Upper lobe of right lung (tissue), 1 donor: ENCODE measurements around the gene PNMA6F. TPM values are rescaled to one million over a fixed set of nuclear protein-coding genes. Genes with fewer than 3 reads are reported as not detected.

ENCODE experiments used
- ATAC-seq: fragments of 200-7000 bp; cut with Tn5 transposase; one replicate; pipeline ENCODE4 v1.9.1; 2020; ENCODE audit warnings: mild to moderate bottlenecking, moderate library complexity
- DNase-seq: peaks from one replicate; pipeline ENCODE4 v3.0.0-alpha.2; 2020
- H3K27ac ChIP-seq: fragments of 200-600 bp; one replicate; pipeline ENCODE4 v1.8.0; 2022
- H3K27me3 ChIP-seq: fragments of 200-600 bp; one replicate; pipeline ENCODE4 v1.8.0; 2022; ENCODE audit warnings: mild to moderate bottlenecking
- H3K36me3 ChIP-seq: fragments of 200-600 bp; one replicate; pipeline ENCODE4 v1.8.0; 2022
- H3K4me1 ChIP-seq: fragments of 200-600 bp; one replicate; pipeline ENCODE4 v1.8.0; 2022
- H3K4me3 ChIP-seq: fragments of 200-600 bp; one replicate; pipeline ENCODE4 v1.8.0; 2022; ENCODE audit warnings: mild to moderate bottlenecking
- H3K9me3 ChIP-seq: fragments of 200-600 bp; one replicate; pipeline ENCODE4 v1.8.0; 2022
- CTCF ChIP-seq: fragments of 200-600 bp; IDR thresholded peaks from one replicate; pipeline ENCODE4 v1.8.0; 2022; ENCODE audit warnings: antibody characterized with exemption
- intact Hi-C: fragments of 100-400 bp; cut with DNase I; formaldehyde crosslinking; loops from one replicate; pipeline ENCODE4 v1.11.0; 2022
- long read RNA-seq: library from polyadenylated mRNA; unstranded; transcript quantifications from one replicate; pipeline ENCODE4 v2.0.0, GENCODE V29; 2021
- total RNA-seq: library from RNA; stranded (reverse); fragmentation: NEBNext Ultra II Directional; extraction: Animal tissue kit (Norgen Biotek cat#: 25700); gene quantifications from one replicate; pipeline ENCODE4 v1.2.1, GENCODE V29; 2021
- donor health status: DM: no; HTN: yes; CAD: no; lungs with severe emphysema.

Gene PNMA6F
- not detected for total RNA-seq
- long read RNA-seq: 0 reads

GRCh38 chrX:153321381-153322124 lies at the start of gene PNMA6F:
TSS of gene PNMA6F (minus strand) at chrX:153321767. CDS start at chrX:153320674, 1,093 bp downstream.
- Histone ChIP-seq H3K9me3 (no peaks in the 10 kb centered on the region), H3K4me3 (no peak within 1 kb of the TSS), H3K27me3 (no peaks in the 10 kb centered on the region), H3K36me3 (no peaks in the 10 kb centered on the region), H3K27ac (no peak within 1 kb of the TSS), H3K4me1 (no peaks in the 10 kb centered on the region)
- intact Hi-C loops: no loop called here
- no peak for TF ChIP-seq CTCF
- DNase-seq (no peak), ATAC-seq (no peak)

GRCh38 chrX:153371256-153371655 lies 49.7 kb upstream of the PNMA6F start:
- intact Hi-C loops: no loop called here
- Histone ChIP-seq H3K27ac (no peak overlapping the region), H3K4me3 (no peak overlapping the region), H3K4me1 (no peaks in the 10 kb centered on the region), H3K9me3 (no peaks in the 10 kb centered on the region), H3K27me3 (no peaks in the 10 kb centered on the region), H3K36me3 (no peaks in the 10 kb centered on the region)
- TF ChIP-seq CTCF: no peak
- ATAC-seq (no peak), DNase-seq (no peak)

GRCh38 chrX:153370293-153371055 lies 48.9 kb upstream of the PNMA6F start:
- no peak for ATAC-seq

GRCh38 chrX:153366878-153367538 lies 45.4 kb upstream of the PNMA6F start:
- Histone ChIP-seq H3K27me3 (no peaks in the 10 kb centered on the region), H3K4me1 (no peaks in the 10 kb centered on the region), H3K4me3 (no peak overlapping the region), H3K9me3 (no peaks in the 10 kb centered on the region), H3K36me3 (no peaks in the 10 kb centered on the region), H3K27ac (no peak overlapping the region)
- no peak for TF ChIP-seq CTCF
- DNase-seq (no peak), ATAC-seq (no peak)
- intact Hi-C loops: no loop called here

More at GRCh38 chrX:153370293-153371055, 48.9 kb upstream of the PNMA6F start:
- intact Hi-C loops: no loop called here
- no peak overlapping the region for H3K4me3 ChIP-seq
- no peak for TF ChIP-seq CTCF
- no peaks in the 10 kb centered on the region for H3K4me1 ChIP-seq
- no peaks in the 10 kb centered on the region for H3K36me3 ChIP-seq
- no peak overlapping the region for H3K27ac ChIP-seq
- H3K27me3 ChIP-seq: no peaks in the 10 kb centered on the region
- no peaks in the 10 kb centered on the region for H3K9me3 ChIP-seq
- no peak for DNase-seq

GRCh38 chrX:153366119-153366518 lies 44.6 kb upstream of the PNMA6F start:
- no peak for TF ChIP-seq CTCF
- no peaks in the 10 kb centered on the region for H3K9me3 ChIP-seq
- no peaks in the 10 kb centered on the region for H3K27me3 ChIP-seq
- no peak for ATAC-seq
- DNase-seq: no peak
- no peak overlapping the region for H3K27ac ChIP-seq
- H3K4me1 ChIP-seq: no peaks in the 10 kb centered on the region
- H3K36me3 ChIP-seq: no peaks in the 10 kb centered on the region
- intact Hi-C loops: no loop called here
- no peak overlapping the region for H3K4me3 ChIP-seq
